HG03457 (cell line): ENCODE measurements around the gene MC3R.
"Not testable (repeated sequence)": the region's sequence is repeated elsewhere in the genome, so short reads cannot be mapped to it uniquely, and the experiment has no call there.

Source experiments
- ATAC-seq: cut with Tn5 transposase; IDR thresholded peaks from one replicate; pipeline ENCODE4 v1.9.1; 2021; ENCODE audit warnings: moderate number of reproducible peaks; ENCODE audit not compliant: unreplicated experiment

Gene MC3R

GRCh38 chr20:56247954-56248782 is at the start of gene MC3R:
Gene MC3R (plus strand): TSS chr20:56248732. CDS start chr20:56248844, 112 bp downstream.
- ATAC-seq, result no peak

- ATAC-seq, result no peak
Measured at GRCh38 chr20:56200456-56200855, 48.1 kb upstream of the MC3R start.

- no peak for ATAC-seq
Measured at GRCh38 chr20:56202493-56203077, 45.9 kb upstream of the MC3R start.

GRCh38 chr20:56204206-56204605 is 44.3 kb upstream of the MC3R start:
- no peak for ATAC-seq

GRCh38 chr20:56205346-56205745 is 43.2 kb upstream of the MC3R start:
- ATAC-seq, result no peak

GRCh38 chr20:56207656-56208055 is 40.9 kb upstream of the MC3R start:
- ATAC-seq, result no peak

- ATAC-seq, result no peak
Measured at GRCh38 chr20:56208121-56208520, 40.4 kb upstream of the MC3R start.

- ATAC-seq, result no peak
Measured at GRCh38 chr20:56211051-56211450, 37.5 kb upstream of the MC3R start.

GRCh38 chr20:56212091-56212490 is 36.4 kb upstream of the MC3R start:
- ATAC-seq, result no peak

- ATAC-seq, result no peak
Measured at GRCh38 chr20:56213321-56213720, 35.2 kb upstream of the MC3R start.

- ATAC-seq, result no peak
Measured at GRCh38 chr20:56215115-56215514, 33.4 kb upstream of the MC3R start.

- ATAC-seq, result no peak
Measured at GRCh38 chr20:56217829-56218228, 30.7 kb upstream of the MC3R start.

- ATAC-seq, result not testable (repeated sequence)
Measured at GRCh38 chr20:56221186-56221585, 27.3 kb upstream of the MC3R start.

GRCh38 chr20:56222201-56222600 is 26.3 kb upstream of the MC3R start:
- ATAC-seq, result no peak

GRCh38 chr20:56222945-56223344 is 25.6 kb upstream of the MC3R start:
- ATAC-seq, result no peak

- ATAC-seq, result no peak
Measured at GRCh38 chr20:56223352-56223751, 25.2 kb upstream of the MC3R start.

GRCh38 chr20:56228021-56228420 is 20.5 kb upstream of the MC3R start:
- ATAC-seq, result no peak

- no peak for ATAC-seq
Measured at GRCh38 chr20:56229812-56230211, 18.7 kb upstream of the MC3R start.

- no peak for ATAC-seq
Measured at GRCh38 chr20:56234110-56234509, 14.4 kb upstream of the MC3R start.

- ATAC-seq, result no peak
Measured at GRCh38 chr20:56237335-56237734, 11.2 kb upstream of the MC3R start.

- no peak for ATAC-seq
Measured at GRCh38 chr20:56244259-56244658, 4.3 kb upstream of the MC3R start.

GRCh38 chr20:56245761-56246160 is 2.8 kb upstream of the MC3R start:
- no peak for ATAC-seq
